NCI-H2081 treated with DMSO at 0.1 percent for 48 hours (cell line): ENCODE data around the gene APOL1.
"Not testable (repeated sequence)": the region's sequence is repeated elsewhere in the genome, so short reads cannot be mapped to it uniquely, and the experiment has no call there.

Source experiments
- DNase-seq: peaks from one replicate; lab custom pipeline; 2025; lab: John Stamatoyannopoulos, UW

The APOL1 gene

GRCh38 chr22:36244522-36245391 is 8.2 kb upstream of the APOL1 start:
- DNase-seq: no peak

GRCh38 chr22:36245805-36246356 is 7.1 kb upstream of the APOL1 start:
- no peak for DNase-seq

GRCh38 chr22:36246718-36247117 is 6.2 kb upstream of the APOL1 start:
- DNase-seq: no peak

- no peak for DNase-seq
Measured at GRCh38 chr22:36247955-36248354, 5.0 kb upstream of the APOL1 start.

- DNase-seq: no peak
Measured at GRCh38 chr22:36249160-36249559, 3.8 kb upstream of the APOL1 start.

GRCh38 chr22:36250292-36250960 is 2.5 kb upstream of the APOL1 start:
- not testable (repeated sequence) for DNase-seq

- not testable (repeated sequence) for DNase-seq
Measured at GRCh38 chr22:36251979-36252608, 839 bp upstream of the APOL1 start.

GRCh38 chr22:36253523-36254490 is 874 bp downstream of the APOL1 start:
- no peak for DNase-seq

- not testable (repeated sequence) for DNase-seq
Measured at GRCh38 chr22:36255572-36255971, 2.6 kb downstream of the APOL1 start.

- no peak for DNase-seq
Measured at GRCh38 chr22:36256478-36256877, 3.5 kb downstream of the APOL1 start.

- DNase-seq: no peak
Measured at GRCh38 chr22:36257308-36257707, 4.4 kb downstream of the APOL1 start.

- no peak for DNase-seq
Measured at GRCh38 chr22:36257948-36258670, 5.2 kb downstream of the APOL1 start.

- DNase-seq: no peak
Measured at GRCh38 chr22:36258701-36259614, 6.0 kb downstream of the APOL1 start.

GRCh38 chr22:36259615-36260300 is 6.8 kb downstream of the APOL1 start:
- no peak for DNase-seq

GRCh38 chr22:36261675-36262074 is 8.7 kb downstream of the APOL1 start:
- DNase-seq: not testable (repeated sequence)

GRCh38 chr22:36262307-36262706 is 9.4 kb downstream of the APOL1 start:
- DNase-seq: not testable (repeated sequence)

GRCh38 chr22:36263216-36263673 is 10.3 kb downstream of the APOL1 start:
- DNase-seq: not testable (repeated sequence)

GRCh38 chr22:36263886-36264664 is 11.1 kb downstream of the APOL1 start:
- not testable (repeated sequence) for DNase-seq
